H1 (cell line): ENCODE results near the gene PDIA5. TPM values are rescaled to one million over a fixed set of nuclear protein-coding genes. Genes with fewer than 3 reads are reported as not detected.

Experiments used
- CTCF ChIA-PET: fragments of 300-600 bp; sonication (Branson Sonifier 250); formaldehyde crosslinking; loops from one replicate; lab custom pipeline; 2021; ENCODE audit not compliant: partially characterized antibody; lab: Charles Lee
- POLR2A ChIA-PET: fragments of 300-600 bp; sonication (Branson Sonifier 250); formaldehyde crosslinking; loops from one replicate; lab custom pipeline; 2021; ENCODE audit warnings: inconsistent platforms; ENCODE audit not compliant: partially characterized antibody; lab: Charles Lee
- DNase-seq, 2 experiments: peaks; one replicate each; pipeline versions ENCODE4 v3.0.0 to v3.0.0-alpha.2; 2010 to 2022; ENCODE audit warnings: low spot score in 2 of 2, low read depth in 1 of 2, mixed read lengths in 1 of 2
- FAIRE-seq: peaks from 2 replicates; lab custom pipeline; 2011; peaks lifted over from hg19 to GRCh38; lab: Jason Lieb, UNC
- H2AFZ ChIP-seq: 2 replicates; pipeline ENCODE4 v1.8.1; 2012; ENCODE audit warnings: low read length, inconsistent platforms
- H2AK5ac ChIP-seq: 2 replicates; pipeline ENCODE4 v1.6.1; 2013; ENCODE audit warnings: low read depth, low read length
- H2BK120ac ChIP-seq: replicated peaks from 2 replicates; pipeline ENCODE3; 2013; ENCODE audit warnings: low read depth, low read length, inconsistent platforms
- H2BK12ac ChIP-seq: 2 replicates; pipeline ENCODE4 v1.6.1; 2013; ENCODE audit warnings: low read depth, low read length
- H2BK15ac ChIP-seq: 2 replicates; pipeline ENCODE4 v1.6.1; 2013; ENCODE audit warnings: low read length
- H2BK20ac ChIP-seq: 2 replicates; pipeline ENCODE4 v1.6.1; 2013; ENCODE audit warnings: low read length
- H2BK5ac ChIP-seq: 2 replicates; pipeline ENCODE4 v1.6.1; 2013; ENCODE audit warnings: low read depth, low read length
- H3K14ac ChIP-seq: 2 replicates; pipeline ENCODE4 v1.6.1; 2013; ENCODE audit warnings: inconsistent platforms; ENCODE audit not compliant: insufficient read length
- H3K18ac ChIP-seq: 2 replicates; pipeline ENCODE4 v1.6.1; 2013; ENCODE audit warnings: low read length; ENCODE audit errors: extremely low read depth
- H3K23ac ChIP-seq: 2 replicates; pipeline ENCODE4 v1.6.1; 2013; ENCODE audit warnings: inconsistent platforms; ENCODE audit not compliant: insufficient read length
- H3K23me2 ChIP-seq: 2 replicates; pipeline ENCODE4 v1.6.1; 2013; ENCODE audit warnings: low read depth, low read length
- H3K27ac ChIP-seq: 2 replicates; pipeline ENCODE4 v1.6.1; 2011; ENCODE audit warnings: low read depth, low read length, inconsistent platforms
- H3K27me3 ChIP-seq, 4 experiments: replicated peaks in 1 of 4; 1 replicate in 1 of 4; 2 replicates in 3 of 4; pipeline versions ENCODE4 v1.6.1 to v1.8.1; 2011 to 2013; ENCODE audit warnings: low read length in 3 of 4, mild to moderate bottlenecking in 3 of 4, inconsistent platforms in 2 of 4, mixed read lengths in 2 of 4, moderate library complexity in 1 of 4; ENCODE audit not compliant: control insufficient read depth in 3 of 4, insufficient read depth in 3 of 4; ENCODE audit errors: extremely low read depth in 1 of 4
- H3K36me3 ChIP-seq, 4 experiments: 2 replicates each; pipeline versions ENCODE4 v1.6.1 to v1.8.1; 2011 to 2013; ENCODE audit warnings: mild to moderate bottlenecking in 4 of 4, low read length in 3 of 4, moderate library complexity in 2 of 4, control low read depth in 1 of 4, inconsistent platforms in 1 of 4; ENCODE audit not compliant: insufficient read depth in 4 of 4, control insufficient read depth in 2 of 4
- H3K4ac ChIP-seq: replicated peaks from 2 replicates; pipeline ENCODE3; 2013; ENCODE audit warnings: low read length, low read depth, mixed read lengths, inconsistent platforms; ENCODE audit not compliant: insufficient read length
- H3K4me1 ChIP-seq, 4 experiments: replicated peaks in 1 of 4; 1 replicate in 1 of 4; 2 replicates in 3 of 4; pipeline versions ENCODE4 v1.6.1 to v1.8.1; 2011 to 2013; ENCODE audit warnings: low read length in 3 of 4, inconsistent platforms in 2 of 4, mixed read lengths in 1 of 4; ENCODE audit not compliant: insufficient read depth in 4 of 4, control insufficient read depth in 3 of 4
- H3K4me2 ChIP-seq, 2 experiments: 2 replicates each; pipeline versions ENCODE4 v1.6.1 to v1.8.1; 2011 to 2013; ENCODE audit warnings: low read depth in 2 of 2, low read length in 2 of 2, control low read depth in 1 of 2, inconsistent platforms in 1 of 2, mild to moderate bottlenecking in 1 of 2; ENCODE audit not compliant: insufficient read depth in 1 of 2
- H3K4me3 ChIP-seq, 4 experiments: fragments of 200-600, 300-600 bp in 1 of 4; sonication (generic), shearing (Covaris generic), sonication (Bioruptor Twin) in 1 of 4; 2 replicates each; pipeline versions ENCODE4 v1.5.1 to v1.8.1; 2011 to 2016; ENCODE audit warnings: low read length in 4 of 4, low read depth in 3 of 4, control low read depth in 2 of 4, inconsistent platforms in 2 of 4, mild to moderate bottlenecking in 2 of 4, mixed read lengths in 1 of 4, moderate library complexity in 1 of 4; ENCODE audit not compliant: insufficient read depth in 2 of 4; ENCODE audit errors: extremely low read depth in 1 of 4
- H3K56ac ChIP-seq: replicated peaks from 2 replicates; pipeline ENCODE3; 2013; ENCODE audit warnings: low read depth, mild to moderate bottlenecking, mixed read lengths, low read length, inconsistent platforms; ENCODE audit not compliant: insufficient read length
- H3K79me1 ChIP-seq: 2 replicates; pipeline ENCODE4 v1.6.1; 2013; ENCODE audit warnings: low read depth, low read length, control low read depth
- H3K79me2 ChIP-seq, 2 experiments: 2 replicates each; pipeline versions ENCODE4 v1.6.1 to v1.8.1; 2012 to 2013; ENCODE audit warnings: low read length in 2 of 2, mild to moderate bottlenecking in 2 of 2, inconsistent platforms in 1 of 2; ENCODE audit not compliant: insufficient read depth in 2 of 2, control insufficient read depth in 1 of 2
- H3K9ac ChIP-seq, 4 experiments: replicated peaks in 1 of 4; 1 replicate in 1 of 4; 2 replicates in 3 of 4; pipeline versions ENCODE4 v1.6.1 to v1.8.1; 2011 to 2013; ENCODE audit warnings: low read depth in 3 of 4, low read length in 3 of 4, control low read depth in 2 of 4, mild to moderate bottlenecking in 2 of 4, moderate library complexity in 2 of 4, inconsistent platforms in 1 of 4; ENCODE audit errors: extremely low read depth in 1 of 4
- H3K9me3 ChIP-seq, 2 experiments: 2 replicates each; pipeline versions ENCODE4 v1.6.1 to v1.8.1; 2012 to 2013; ENCODE audit warnings: mild to moderate bottlenecking in 2 of 2, moderate library complexity in 2 of 2, control low read depth in 1 of 2, inconsistent platforms in 1 of 2, low read depth in 1 of 2, low read length in 1 of 2, mixed read lengths in 1 of 2; ENCODE audit not compliant: insufficient read depth in 2 of 2
- H4K20me1 ChIP-seq, 2 experiments: replicated peaks in 1 of 2; 2 replicates each; pipeline versions ENCODE3 to v1.8.1; 2011 to 2013; ENCODE audit warnings: inconsistent platforms in 2 of 2, low read length in 2 of 2, mild to moderate bottlenecking in 1 of 2; ENCODE audit not compliant: insufficient read depth in 2 of 2, control insufficient read depth in 1 of 2
- H4K5ac ChIP-seq: 2 replicates; pipeline ENCODE4 v1.6.1; 2013; ENCODE audit warnings: low read length, low read depth, mixed read lengths, inconsistent platforms; ENCODE audit not compliant: insufficient read length
- H4K8ac ChIP-seq: 2 replicates; pipeline ENCODE4 v1.8.0; 2013; ENCODE audit warnings: mild to moderate bottlenecking, moderate library complexity, low read length, inconsistent platforms; ENCODE audit not compliant: insufficient read depth; ENCODE audit errors: extremely low read depth
- H4K91ac ChIP-seq: replicated peaks from 2 replicates; pipeline ENCODE3; 2013; ENCODE audit warnings: low read length, mixed read lengths, inconsistent platforms; ENCODE audit not compliant: insufficient read length
- TCF12 ChIP-seq: IDR thresholded peaks from 2 replicates; pipeline ENCODE4 v1.6.1; 2011; ENCODE audit warnings: low read depth, mild to moderate bottlenecking, low read length
- TEAD4 ChIP-seq: IDR thresholded peaks from 2 replicates; pipeline ENCODE4 v1.6.1; 2012; ENCODE audit warnings: low read depth, low read length, inconsistent platforms, mixed read lengths
- WGBS, 2 experiments: shearing (Covaris generic) in 1 of 2; methylation state at CpG; one replicate each; pipeline versions ENCODE4 v1.1.6 to v1.1.7; 2013 to 2015; ENCODE audit warnings: low lambda C conversion rate in 2 of 2, mixed read lengths in 2 of 2, inconsistent platforms in 1 of 2, low coverage in 1 of 2, missing lambda C conversion rate in 1 of 2; ENCODE audit not compliant: insufficient replicate concordance in 2 of 2, insufficient coverage in 1 of 2, insufficient read length in 1 of 2; ENCODE audit errors: extremely low coverage in 1 of 2, missing lambda C conversion rate in 1 of 2; 5-methylcytosine and 5-hydroxymethylcytosine counted together
- polyA plus RNA-seq, 7 experiments: library from polyadenylated mRNA; depleted of rRNA in 3 of 7; stranded (reverse) in 5 of 7; unstranded in 2 of 7; fragments of >200 nt in 5 of 7; fragments of 200-250 nt in 2 of 7; gene quantifications; 1 replicate in 5 of 7; 2 replicates in 1 of 7; 4 replicates in 1 of 7; pipeline versions ENCODE4 v1.2.1 to v1.2.3, GENCODE V29; 2011 to 2013; ENCODE audit warnings: missing spikeins in 2 of 7, mixed read lengths in 2 of 7
- total RNA-seq: library from RNA; stranded (reverse); fragmentation: NEBNext Ultra II Directional; extraction: Animal tissue kit (Norgen Biotek cat#: 25700); gene quantifications from 2 replicates; pipeline ENCODE4 v1.2.1, GENCODE V29; 2021

Gene PDIA5
- total and polyA plus RNA-seq, 2 of the 8 experiments (the other 6 are each of a cell fraction or from before 2014, with no cell fraction given) = 18.2 to 32.8 TPM

- Histone ChIP-seq H3K14ac (no peak overlapping the region), H3K23ac (no peak overlapping the region), H3K4ac (no peak overlapping the region), H3K9me3 (no peaks in the 10 kb centered on the region), H2BK120ac (no peak overlapping the region), H3K4me3 (no peak overlapping the region), H4K91ac (no peak overlapping the region), H2AFZ (no peak overlapping the region), H3K9ac (no peak overlapping the region), H3K79me1 (no peaks in the 10 kb centered on the region), H3K18ac (no peak overlapping the region), H3K56ac (no peak overlapping the region), H2BK5ac (no peak overlapping the region), H2BK20ac (no peak overlapping the region), H3K79me2 (no peaks in the 10 kb centered on the region), H2AK5ac (no peak overlapping the region), H3K4me1 (no peaks in the 10 kb centered on the region; a peak in 3 of 7 replicates), H2BK15ac (no peak overlapping the region), H3K23me2 (no peaks in the 10 kb centered on the region), H3K27me3 (peaks cover 0 to 11% (median 1%) of the 10 kb centered on the region in 4 experiments; a peak in 4 of 7 replicates), H4K20me1 (no peaks in the 10 kb centered on the region), H2BK12ac (no peak overlapping the region), H3K27ac (no peak overlapping the region), H3K4me2 (no peak overlapping the region), H3K36me3 (no peaks in the 10 kb centered on the region), H4K5ac (no peak overlapping the region), H4K8ac (no peak overlapping the region)
- no peak for DNase-seq
- POLR2A ChIA-PET = no interaction called here
- CTCF ChIA-PET = no interaction called here
- no peak for FAIRE-seq
- TF ChIP-seq TCF12 (no peak), TEAD4 (peak; percentile 36; the same call in 1 of the 2 replicates)
- WGBS, 2 experiments = 78% methylated on average over 5 of the region's 5 CpGs; no CpG with 5 or more reads in 1 of the 2 experiments
These were observed 32.7 kb upstream of the PDIA5 start for GRCh38 chr3:123034120-123034519.
